Activated CD4-positive, CD25-positive, alpha-beta regulatory T cell (primary cell): ENCODE measurements around the gene TLDC2.

Experiments used
- DNase-seq, 4 experiments: peaks; one replicate each; lab custom pipeline; 2025; lab: John Stamatoyannopoulos, UW

TLDC2 gene

GRCh38 chr20:36850759-36851158, 25.2 kb upstream of the TLDC2 start:
- no peak for DNase-seq

- no peak for DNase-seq
These were observed 24.4 kb upstream of the TLDC2 start for GRCh38 chr20:36851490-36851889.

DNA sequence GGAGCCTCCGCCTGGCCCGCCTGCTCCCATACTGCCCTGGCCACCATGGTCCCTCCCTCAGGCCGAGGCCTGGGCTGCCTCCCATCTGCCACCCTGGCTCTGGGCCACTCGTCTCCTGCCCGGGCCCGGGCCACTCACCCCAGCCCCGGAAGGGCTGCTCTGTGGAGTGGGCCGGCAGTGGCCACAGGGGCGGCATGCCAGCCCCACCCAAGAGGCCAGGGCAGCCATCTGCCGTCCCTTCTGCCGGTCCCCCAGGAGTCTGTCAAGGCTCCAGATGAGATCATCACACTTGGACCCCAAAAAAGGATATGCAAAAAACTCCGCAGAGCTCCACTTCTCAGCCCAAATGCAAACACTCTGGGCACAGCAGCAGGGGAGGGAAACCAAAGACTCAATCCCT, 23.8 kb upstream of the TLDC2 start:
- no peak for DNase-seq

DNA sequence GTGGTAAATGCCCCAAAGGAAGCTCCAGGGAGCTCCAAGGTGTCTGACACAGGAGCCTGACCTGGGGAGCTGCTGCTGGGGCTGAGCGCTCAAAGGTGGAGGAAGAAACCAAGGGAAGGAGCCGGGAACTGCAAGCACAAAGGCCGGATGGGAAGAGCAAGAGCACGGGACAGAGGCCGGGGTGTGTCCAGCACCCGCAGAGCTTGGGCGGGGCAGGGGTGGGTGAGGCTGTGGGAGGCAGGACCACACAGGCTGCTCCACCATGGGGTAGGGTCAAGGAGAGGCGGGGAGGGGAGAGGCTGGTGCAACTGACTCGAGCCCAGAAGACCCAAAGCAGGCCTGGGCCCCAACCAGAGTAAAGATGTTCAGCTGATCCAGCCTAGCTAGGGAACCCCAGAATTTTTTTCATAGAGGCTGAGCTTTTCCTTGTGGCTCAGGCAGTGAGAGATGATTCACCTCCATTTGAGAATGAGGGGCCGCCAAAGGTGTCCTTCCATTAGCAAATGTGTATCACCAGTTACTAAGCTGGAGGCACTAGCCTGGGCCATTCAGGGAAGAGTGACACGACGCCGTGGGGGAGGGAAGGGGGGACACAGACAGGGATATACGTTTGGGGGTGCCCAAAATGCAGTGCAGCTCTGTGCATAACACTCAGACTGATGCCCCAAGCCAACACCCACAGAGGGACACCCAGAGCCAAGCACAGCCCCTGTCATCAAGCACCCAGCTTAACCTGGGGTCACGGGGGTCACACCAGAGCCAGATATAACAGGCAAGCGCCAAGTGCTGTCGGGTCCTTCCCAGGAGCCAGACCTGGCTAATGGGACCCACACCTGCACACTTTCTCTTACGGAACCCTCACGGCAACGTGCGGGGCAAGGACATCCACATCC, 21.3 kb upstream of the TLDC2 start:
- DNase-seq = no peak

DNA sequence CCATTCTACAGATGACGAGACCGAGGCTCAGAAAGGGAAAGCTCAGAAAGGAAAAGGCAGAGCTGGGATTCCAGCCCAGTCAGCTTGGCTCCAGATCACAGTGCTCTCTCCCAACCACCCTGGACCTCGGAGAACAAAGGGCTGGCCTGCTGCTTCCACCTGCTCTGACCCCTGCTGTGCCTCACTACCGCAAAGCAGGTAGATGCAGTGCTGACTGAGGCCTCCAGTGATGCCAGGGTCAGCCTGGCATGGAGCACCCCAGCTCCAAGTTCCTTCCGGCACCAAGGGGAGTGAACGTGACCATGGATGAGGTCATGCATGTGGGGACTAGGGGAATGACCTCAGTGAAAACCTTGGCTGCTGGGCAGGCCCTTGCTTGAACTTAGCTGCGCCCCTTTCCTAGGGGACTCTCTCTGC, 20.7 kb upstream of the TLDC2 start:
- no peak for DNase-seq

DNA sequence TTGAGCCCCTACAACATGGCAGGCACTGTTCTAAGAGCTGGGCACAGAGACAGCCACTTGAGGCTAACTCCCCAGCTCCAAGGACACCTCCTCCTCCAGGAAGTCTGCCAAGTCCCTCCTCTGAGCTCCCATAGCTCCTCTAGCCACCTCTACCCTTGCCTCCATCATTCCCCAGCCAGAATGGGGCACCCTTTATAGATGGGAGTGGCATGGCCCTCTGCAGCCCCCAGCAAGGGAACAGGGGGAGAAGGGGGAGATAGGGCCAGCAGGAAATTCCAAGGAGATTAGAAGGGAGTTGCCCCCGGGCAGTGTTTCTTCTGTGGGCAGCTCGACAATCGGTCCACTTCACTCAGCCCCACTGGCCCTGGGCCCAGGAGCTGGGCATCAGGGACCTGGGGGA, 19.7 kb upstream of the TLDC2 start:
- no peak for DNase-seq

DNA sequence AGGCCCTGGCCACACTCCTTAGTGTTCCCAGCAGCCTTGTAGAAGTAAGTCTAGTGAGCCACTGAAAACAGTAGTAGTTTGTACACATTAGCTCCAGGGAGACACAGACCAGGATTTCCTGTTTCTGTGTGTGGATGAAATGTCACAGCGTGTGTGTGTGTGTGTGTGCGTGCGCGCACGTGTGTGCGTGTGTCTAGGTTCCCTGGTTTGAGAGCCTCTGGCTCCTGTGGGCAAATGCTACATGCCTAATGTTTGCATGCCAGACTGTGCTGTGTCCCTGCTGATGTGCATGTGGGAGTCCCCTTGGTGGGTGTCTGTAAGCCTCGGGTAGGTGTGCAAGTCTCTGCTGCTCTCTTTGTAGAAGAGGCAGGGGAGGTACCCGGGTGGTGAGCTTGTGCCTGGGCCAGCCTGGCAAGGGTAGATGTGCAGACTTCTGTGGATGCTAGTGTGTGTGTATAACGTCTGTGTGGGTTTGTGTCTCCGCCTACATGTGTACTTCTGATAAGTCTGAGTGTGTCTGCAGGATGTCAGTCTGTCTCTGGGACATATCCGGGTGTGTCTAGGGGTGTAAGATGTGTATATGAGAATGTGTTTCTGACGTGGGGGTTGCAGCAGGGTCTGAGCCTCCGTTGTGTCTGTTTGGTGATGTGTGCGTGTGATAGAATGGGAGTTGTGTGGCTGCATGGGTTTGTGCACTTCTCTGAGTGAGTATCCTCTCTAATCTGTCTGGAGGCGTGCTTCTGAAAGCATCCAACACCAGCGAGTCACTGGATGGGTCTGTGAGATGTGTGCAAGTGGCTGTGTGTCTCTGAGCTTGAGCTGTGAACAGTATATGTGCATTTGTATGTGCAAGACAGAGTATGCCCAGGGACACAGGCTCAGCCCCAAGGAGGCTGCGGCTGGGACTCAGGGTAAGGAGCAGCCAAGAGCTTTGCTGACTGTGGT, 19.0 kb upstream of the TLDC2 start:
- no peak for DNase-seq

GRCh38 chr20:36859282-36859555, 16.7 kb upstream of the TLDC2 start:
- DNase-seq = no peak

DNA sequence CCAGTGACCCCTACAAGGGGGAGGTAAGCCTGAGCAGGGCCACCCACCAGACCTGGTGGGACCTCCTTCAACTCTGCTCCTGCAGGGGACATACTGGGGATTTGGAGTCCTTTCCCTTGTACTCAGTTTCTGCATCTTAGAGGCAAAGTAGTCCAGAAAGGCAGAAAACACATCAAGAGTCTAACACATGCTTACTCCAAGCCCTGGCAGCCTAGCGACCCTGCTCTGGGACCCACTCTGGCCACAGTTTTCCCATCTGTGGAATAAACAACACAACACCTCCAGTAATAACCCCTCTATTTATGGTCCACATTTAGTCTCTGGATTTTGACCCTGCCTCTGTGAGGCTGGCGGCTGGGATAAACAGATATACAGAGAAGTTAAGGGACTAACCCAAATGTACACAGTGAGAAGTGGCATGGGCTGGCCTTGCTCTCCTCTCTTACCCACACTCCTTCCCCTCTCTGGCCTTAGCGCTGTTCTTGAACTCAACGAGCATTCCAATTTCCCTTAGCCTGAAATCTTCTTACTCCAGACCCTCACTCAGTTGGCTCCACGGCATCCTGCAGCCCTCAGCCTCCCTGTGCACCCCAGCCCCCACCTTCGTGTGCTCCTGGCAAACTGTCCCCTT, 16.1 kb upstream of the TLDC2 start:
- DNase-seq = no peak

DNA sequence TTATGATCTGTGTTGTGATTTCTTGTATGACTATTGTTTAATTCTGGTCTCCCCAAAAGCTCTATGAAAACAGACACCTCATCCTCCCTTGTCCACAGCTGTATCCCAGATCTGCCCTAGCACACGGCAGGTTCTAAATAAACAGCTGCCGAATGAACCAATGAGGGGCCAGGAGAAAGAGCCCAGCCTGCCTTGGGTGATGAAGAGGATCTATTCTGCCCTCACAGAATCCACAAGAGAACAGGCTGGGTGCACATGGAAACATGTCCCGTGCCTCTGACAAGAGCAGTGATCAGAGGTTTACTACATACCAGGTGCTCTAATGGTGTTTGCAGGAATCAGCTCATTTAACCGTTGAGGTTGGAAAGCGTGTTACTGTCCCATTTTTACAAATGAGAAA, 15.6 kb upstream of the TLDC2 start:
- no peak for DNase-seq

DNA sequence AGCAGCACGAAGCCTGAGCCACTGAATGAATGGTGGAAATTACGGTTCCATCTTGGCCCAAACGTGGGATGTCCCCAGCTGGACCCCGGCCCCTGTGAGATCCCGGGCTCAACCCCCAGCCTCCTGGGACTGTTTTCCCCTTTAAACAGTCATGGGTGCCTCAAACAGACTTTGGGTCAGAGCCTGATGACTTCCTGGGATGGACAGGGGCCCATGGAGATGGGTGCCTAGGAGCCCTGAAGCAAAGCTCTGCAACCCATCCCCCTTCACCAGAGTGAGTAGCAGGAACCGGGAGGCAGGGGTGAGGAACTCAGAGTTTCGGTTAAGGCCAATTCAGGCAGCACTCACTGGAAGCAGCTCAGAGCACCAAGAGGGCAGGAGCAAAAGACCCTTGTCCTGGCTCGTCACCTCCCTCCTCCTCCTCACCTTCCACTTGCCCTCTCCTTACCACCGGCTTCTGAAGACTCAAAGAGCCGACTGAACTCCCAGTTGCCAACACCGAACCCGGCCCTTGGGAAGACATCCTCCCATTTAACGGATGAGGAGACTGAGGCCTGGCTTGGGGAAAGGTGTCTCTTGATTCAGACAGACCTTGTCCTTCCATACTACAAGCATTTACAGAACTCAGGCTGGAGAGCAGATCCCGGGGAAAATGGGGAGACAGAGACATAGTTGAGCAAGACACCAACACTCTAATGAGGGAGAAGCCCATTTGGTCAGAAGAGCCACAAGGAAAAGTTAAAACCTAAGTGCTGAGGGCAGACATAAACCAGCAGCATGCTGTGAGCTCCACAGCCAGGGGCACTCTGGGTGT, 14.9 kb upstream of the TLDC2 start:
- no peak for DNase-seq

DNA sequence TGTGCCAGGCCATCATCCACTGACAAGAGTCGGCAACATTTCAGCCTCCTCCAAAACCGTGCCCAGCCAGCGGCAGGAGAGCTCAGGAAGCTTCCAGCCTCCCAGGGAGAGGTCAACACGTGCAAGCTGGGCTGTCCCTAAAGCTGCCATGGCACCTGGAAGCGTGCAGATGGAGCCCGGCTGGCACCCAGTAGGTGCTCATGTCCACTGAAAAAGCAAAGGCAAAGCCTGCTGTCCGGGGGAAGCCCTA, 14.4 kb upstream of the TLDC2 start:
- DNase-seq = no peak

DNA sequence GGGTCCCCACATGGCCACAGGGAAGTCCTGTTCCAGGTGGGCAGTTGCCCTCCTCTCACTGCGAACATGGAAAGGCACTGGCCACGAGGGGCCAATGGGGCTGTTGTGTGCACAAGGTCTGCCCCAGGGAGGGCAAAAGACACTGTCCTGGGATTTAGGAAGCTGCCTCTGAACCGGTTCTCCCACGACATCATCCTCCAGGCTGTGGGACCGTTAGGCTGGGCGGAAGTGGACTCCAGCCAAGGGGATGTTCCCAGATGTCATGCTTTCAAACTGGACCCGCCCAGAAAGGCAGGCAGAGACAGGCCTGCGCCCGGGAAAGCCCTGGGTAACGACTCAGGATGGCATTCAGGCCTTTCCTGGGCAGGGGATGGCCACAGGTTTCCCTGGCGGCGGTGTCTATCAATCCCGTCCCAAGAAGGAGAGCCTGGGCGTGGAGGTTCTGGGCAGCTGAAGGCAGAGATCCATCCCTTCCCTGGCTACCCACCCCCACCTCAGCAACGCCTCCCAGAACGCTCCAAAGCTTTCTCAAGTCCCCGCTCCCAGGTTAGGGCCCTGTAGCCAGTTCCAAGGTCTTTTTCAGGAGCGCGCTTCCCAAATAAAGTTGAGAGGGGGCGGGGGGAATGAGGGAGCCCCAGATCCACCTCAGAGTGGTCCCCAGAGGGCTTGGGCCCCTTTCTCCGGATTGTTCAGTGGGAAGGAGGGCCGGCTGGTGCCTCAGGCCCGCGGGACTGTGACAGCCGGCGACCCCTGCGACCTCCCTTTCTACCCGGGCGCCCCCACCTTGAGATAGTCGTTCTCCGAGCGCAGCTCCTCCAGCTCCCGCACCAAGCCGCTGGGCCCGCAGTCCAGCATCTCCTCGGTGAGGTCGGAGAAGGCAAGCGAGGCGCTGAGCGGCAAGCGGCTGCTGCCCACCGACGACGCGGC, 13.8 kb upstream of the TLDC2 start:
- DNase-seq = no peak

GRCh38 chr20:36862857-36863668, 12.9 kb upstream of the TLDC2 start:
- DNase-seq = no peak

GRCh38 chr20:36865076-36865860, 10.7 kb upstream of the TLDC2 start:
- DNase-seq = no peak

GRCh38 chr20:36865861-36866149, 10.1 kb upstream of the TLDC2 start:
- DNase-seq = no peak

GRCh38 chr20:36866164-36866563, 9.8 kb upstream of the TLDC2 start:
- DNase-seq = no peak

DNA sequence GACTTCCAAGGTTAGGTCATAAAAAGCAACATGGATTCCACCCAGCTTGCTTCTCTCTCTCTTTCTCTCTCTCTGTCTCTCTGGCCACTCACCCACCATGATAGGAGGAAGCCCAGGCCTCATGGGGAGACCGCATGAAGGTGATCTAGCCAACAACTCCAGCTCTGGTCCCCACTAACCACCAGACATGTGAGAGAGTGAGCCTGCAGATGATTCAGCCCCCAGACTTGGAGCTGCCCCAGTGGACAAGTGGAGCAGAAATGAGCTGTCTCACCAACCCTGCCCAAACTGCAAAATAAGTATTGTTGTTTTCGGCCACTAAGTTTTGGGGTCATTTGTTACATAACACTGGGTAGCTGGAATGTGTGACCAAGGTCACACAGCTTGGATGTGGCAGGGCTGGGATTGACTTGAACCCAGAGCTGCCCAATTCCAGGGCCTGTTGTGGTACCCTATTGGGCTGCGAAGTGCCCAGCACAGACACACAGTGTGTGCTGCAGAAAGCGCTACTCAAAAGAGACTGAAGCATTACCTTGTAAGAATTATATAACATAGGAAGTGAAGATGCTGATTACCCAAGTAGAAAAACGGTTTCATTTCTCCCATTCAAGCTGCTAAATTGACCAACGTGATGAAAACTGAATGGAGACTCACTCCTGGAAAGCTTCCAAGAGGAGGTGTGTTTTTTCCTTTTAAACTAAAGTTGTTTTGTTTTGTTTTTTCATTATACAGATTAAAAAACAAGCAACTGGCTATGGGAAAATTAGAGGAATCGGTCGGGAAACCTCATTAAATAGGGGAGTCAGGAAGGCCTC, 9.1 kb upstream of the TLDC2 start:
- no peak for DNase-seq
